ENCODE results near the gene PLAAT2. TPM values are rescaled to one million over a fixed set of nuclear protein-coding genes. Genes with fewer than 3 reads are reported as not detected.
A peak's percentile ranks its signal among the peaks of the same experiment; 100 is the strongest.

PLAAT2 gene
- total and polyA plus RNA-seq, 9 of the 15 experiments (the other 6 are each of a cell fraction or from before 2014, with no cell fraction given): not detected

DNA sequence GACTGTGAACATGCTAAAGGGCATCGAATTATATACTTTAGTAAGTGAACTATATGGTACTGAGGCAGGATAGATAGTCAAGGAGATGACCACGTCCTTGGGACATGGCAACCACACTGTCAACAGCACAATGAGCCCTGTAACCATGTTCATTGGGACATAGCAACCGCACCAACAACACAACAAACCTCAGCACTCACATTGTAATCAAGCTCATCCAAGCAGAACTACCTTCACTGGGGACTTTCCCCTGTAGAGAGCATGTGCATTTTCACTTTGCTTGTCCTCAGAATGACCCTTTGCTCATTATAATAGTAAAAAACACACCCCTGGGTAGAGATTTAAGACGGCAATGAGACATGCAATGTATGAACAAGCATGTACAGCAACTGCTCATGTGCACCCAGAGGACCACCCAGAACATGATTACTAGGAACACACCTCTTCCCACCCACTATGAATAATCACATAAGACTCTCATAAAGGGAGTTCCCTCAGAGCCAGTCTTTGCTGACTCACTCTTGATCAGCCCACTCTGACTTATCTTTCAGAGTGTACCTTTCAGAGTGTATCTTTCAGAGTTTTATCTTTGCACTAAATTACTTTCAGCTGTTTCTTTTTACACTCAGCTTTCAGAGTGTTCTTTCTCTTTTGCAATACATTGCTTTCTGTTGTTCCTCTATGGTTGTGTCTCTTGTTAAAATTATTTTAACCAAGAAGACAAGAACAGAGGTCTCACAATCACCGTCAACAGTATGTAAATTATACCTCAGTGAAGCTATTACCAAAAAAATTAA lies 4.1 kb upstream of the PLAAT2 start (continued):
- TF ChIP-seq SREBF1 (IDR thresholded peaks at IDR 0.05; ENCODE audit: borderline replicate concordance, low read depth, low read length) (peak; percentile 69; the same call in 1 of the 2 replicates), ATF1 (CRISPR knock-in tag; IDR thresholded peaks at IDR 0.05) (no peak), ATF1 (tag; IDR thresholded peaks at IDR 0.05) (peak; percentile 62), MECOM (CRISPR knock-in tag; IDR thresholded peaks at IDR 0.05) (no peak), FOXJ2 (tag; IDR thresholded peaks at IDR 0.05) (peak; percentile 100), KDM1A (IDR thresholded peaks at IDR 0.05) (peak; percentile 72 to 82), ELF2 (CRISPR knock-in tag; IDR thresholded peaks at IDR 0.05) (0 out of 2 replicates have a peak, but pooled peaks have one; percentile 47), THRA (IDR thresholded peaks at IDR 0.05) (peak; percentile 60; the same call in 1 of the 2 replicates), SMARCA4 (IDR thresholded peaks at IDR 0.05) (peak; percentile 97), TRIM24 (IDR thresholded peaks at IDR 0.05) (peak; percentile 75 to 86), POLR2AphosphoS5 (IDR thresholded peaks at IDR 0.05; ENCODE audit: control insufficient read depth, insufficient read depth, low read depth, low read length) (peak; percentile 38; the same call in 1 of the 2 replicates), PHB2 (IDR thresholded peaks at IDR 0.05; ENCODE audit: low read depth) (no peak), MAFK (IDR thresholded peaks at IDR 0.05; ENCODE audit: low read length) (peak; percentile 92), VEZF1 (CRISPR knock-in tag; IDR thresholded peaks at IDR 0.05) (peak; percentile 50), ELK3 (CRISPR knock-in tag; IDR thresholded peaks at IDR 0.05) (no peak), PYGO2 (tag; IDR thresholded peaks at IDR 0.05) (0 out of 2 replicates have a peak, but pooled peaks have one; percentile 8), NCOA6 (IDR thresholded peaks at IDR 0.05) (peak; percentile 41; the same call in 1 of the 2 replicates), L3MBTL2 (IDR thresholded peaks at IDR 0.05) (peak; percentile 75; the same call in 1 of the 2 replicates)
- TF ChIP-seq, protein P1, sequence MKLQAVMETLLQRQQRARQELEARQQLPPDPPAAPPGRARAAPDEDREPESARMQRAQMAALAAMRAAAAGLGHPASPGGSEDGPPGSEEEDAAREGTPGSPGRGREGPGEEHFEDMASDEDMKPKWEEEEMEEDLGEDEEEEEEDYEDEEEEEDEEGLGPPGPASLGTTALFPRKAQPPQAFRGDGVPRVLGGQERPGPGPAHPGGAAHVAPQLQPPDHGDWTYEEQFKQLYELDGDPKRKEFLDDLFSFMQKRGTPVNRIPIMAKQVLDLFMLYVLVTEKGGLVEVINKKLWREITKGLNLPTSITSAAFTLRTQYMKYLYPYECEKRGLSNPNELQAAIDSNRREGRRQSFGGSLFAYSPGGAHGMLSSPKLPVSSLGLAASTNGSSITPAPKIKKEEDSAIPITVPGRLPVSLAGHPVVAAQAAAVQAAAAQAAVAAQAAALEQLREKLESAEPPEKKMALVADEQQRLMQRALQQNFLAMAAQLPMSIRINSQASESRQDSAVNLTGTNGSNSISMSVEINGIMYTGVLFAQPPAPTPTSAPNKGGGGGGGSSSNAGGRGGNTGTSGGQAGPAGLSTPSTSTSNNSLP (IDR thresholded peaks at IDR 0.05; ENCODE audit: borderline replicate concordance, low read depth, low read length): peak; percentile 88
- TF ChIP-seq, protein P2, sequence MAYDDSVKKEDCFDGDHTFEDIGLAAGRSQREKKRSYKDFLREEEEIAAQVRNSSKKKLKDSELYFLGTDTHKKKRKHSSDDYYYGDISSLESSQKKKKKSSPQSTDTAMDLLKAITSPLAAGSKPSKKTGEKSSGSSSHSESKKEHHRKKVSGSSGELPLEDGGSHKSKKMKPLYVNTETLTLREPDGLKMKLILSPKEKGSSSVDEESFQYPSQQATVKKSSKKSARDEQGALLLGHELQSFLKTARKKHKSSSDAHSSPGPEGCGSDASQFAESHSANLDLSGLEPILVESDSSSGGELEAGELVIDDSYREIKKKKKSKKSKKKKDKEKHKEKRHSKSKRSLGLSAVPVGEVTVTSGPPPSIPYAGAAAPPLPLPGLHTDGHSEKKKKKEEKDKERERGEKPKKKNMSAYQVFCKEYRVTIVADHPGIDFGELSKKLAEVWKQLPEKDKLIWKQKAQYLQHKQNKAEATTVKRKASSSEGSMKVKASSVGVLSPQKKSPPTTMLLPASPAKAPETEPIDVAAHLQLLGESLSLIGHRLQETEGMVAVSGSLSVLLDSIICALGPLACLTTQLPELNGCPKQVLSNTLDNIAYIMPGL (CRISPR knock-in tag; IDR thresholded peaks at IDR 0.05): no peak
- TF ChIP-seq, protein P3, sequence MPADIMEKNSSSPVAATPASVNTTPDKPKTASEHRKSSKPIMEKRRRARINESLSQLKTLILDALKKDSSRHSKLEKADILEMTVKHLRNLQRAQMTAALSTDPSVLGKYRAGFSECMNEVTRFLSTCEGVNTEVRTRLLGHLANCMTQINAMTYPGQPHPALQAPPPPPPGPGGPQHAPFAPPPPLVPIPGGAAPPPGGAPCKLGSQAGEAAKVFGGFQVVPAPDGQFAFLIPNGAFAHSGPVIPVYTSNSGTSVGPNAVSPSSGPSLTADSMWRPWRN (IDR thresholded peaks at IDR 0.05; ENCODE audit: low read depth): peak; percentile 67; the same call in 1 of the 2 replicates

Measured in K562 (cell line).